ENCODE results near the gene SEPTIN5.
"Not testable (repeated sequence)": the region's sequence is repeated elsewhere in the genome, so short reads cannot be mapped to it uniquely, and the experiment has no call there.

Gene SEPTIN5

GRCh38 chr22:19714312-19715187, at the start of gene SEPTIN5:
Gene SEPTIN5 (plus strand): TSS chr22:19714503. CDS start chr22:19714589, 86 bp downstream.
- DNase-seq (ENCODE audit: insufficient read length, low spot score) (no peak), FAIRE-seq (peak; percentile 60)

GRCh38 chr22:19664951-19665783, 49.1 kb upstream of the SEPTIN5 start:
- FAIRE-seq (no peak), DNase-seq (ENCODE audit: insufficient read length, low spot score) (no peak)

- DNase-seq (ENCODE audit: insufficient read length, low spot score) (no peak), FAIRE-seq (no peak)
Measured at GRCh38 chr22:19665784-19666672, 48.3 kb upstream of the SEPTIN5 start.

GRCh38 chr22:19666673-19667593, 47.4 kb upstream of the SEPTIN5 start:
- no peak for DNase-seq (ENCODE audit: insufficient read length, low spot score)
- no peak for FAIRE-seq

GRCh38 chr22:19667872-19668740, 46.2 kb upstream of the SEPTIN5 start:
- FAIRE-seq, result no peak
- DNase-seq (ENCODE audit: insufficient read length, low spot score), result no peak

- FAIRE-seq (no peak), DNase-seq (ENCODE audit: insufficient read length, low spot score) (no peak)
Measured at GRCh38 chr22:19668748-19669147, 45.6 kb upstream of the SEPTIN5 start.

GRCh38 chr22:19669570-19669969, 44.7 kb upstream of the SEPTIN5 start:
- FAIRE-seq (no peak), DNase-seq (ENCODE audit: insufficient read length, low spot score) (no peak)

- no peak for DNase-seq (ENCODE audit: insufficient read length, low spot score)
- FAIRE-seq, result no peak
Measured at GRCh38 chr22:19671316-19671715, 43.0 kb upstream of the SEPTIN5 start.

GRCh38 chr22:19672054-19672776, 42.1 kb upstream of the SEPTIN5 start:
- FAIRE-seq (no peak), DNase-seq (ENCODE audit: insufficient read length, low spot score) (no peak)

- FAIRE-seq, result no peak
Measured at GRCh38 chr22:19673660-19674059, 40.6 kb upstream of the SEPTIN5 start.

GRCh38 chr22:19674129-19674928, 40.0 kb upstream of the SEPTIN5 start:
- no peak for FAIRE-seq
- DNase-seq (ENCODE audit: insufficient read length, low spot score), result no peak

More at GRCh38 chr22:19673660-19674059, 40.6 kb upstream of the SEPTIN5 start:
- no peak for DNase-seq (ENCODE audit: insufficient read length, low spot score)

GRCh38 chr22:19674929-19675253, 39.4 kb upstream of the SEPTIN5 start:
- no peak for DNase-seq (ENCODE audit: insufficient read length, low spot score)
- no peak for FAIRE-seq

GRCh38 chr22:19675428-19675827, 38.9 kb upstream of the SEPTIN5 start:
- no peak for FAIRE-seq

GRCh38 chr22:19676437-19676836, 37.9 kb upstream of the SEPTIN5 start:
- not testable (repeated sequence) for DNase-seq (ENCODE audit: insufficient read length, low spot score); FAIRE-seq

More at GRCh38 chr22:19675428-19675827, 38.9 kb upstream of the SEPTIN5 start:
- DNase-seq (ENCODE audit: insufficient read length, low spot score), result no peak

GRCh38 chr22:19678949-19679521, 35.3 kb upstream of the SEPTIN5 start:
- FAIRE-seq (no peak), DNase-seq (ENCODE audit: insufficient read length, low spot score) (no peak)

GRCh38 chr22:19679522-19680101, 34.7 kb upstream of the SEPTIN5 start:
- DNase-seq (ENCODE audit: insufficient read length, low spot score) (peak; percentile 26), FAIRE-seq (no peak)

Data from HTR-8/SVneo (cell line).